ENCODE measurements around the gene ATP6V0E2. TPM values are rescaled to one million over a fixed set of nuclear protein-coding genes. Genes with fewer than 3 reads are reported as not detected.

ATP6V0E2 gene
- total RNA-seq, 1 experiment from 2014 or later, result 50.1 TPM

DNA sequence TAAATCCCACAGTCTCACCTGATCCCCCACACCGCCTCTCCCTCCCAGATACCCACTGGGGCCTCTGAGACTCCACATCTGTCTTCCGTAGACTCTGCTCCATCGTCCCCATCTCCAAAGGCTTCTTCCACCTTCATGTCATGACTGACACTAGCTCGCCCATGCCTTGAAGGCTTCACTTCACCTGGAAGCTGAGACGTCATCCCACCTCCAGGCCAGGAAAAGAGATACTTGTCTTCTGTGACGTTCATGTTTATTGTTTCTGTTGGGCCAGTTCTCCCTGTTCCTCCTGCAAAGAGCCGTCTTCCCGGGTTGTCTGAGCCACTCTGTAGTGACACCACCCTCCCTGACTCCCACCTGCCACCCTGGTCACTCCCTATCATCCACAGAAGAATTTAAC is 39.2 kb upstream of the ATP6V0E2 start:
- no TSS peak for BruUV-seq (replicated peaks)
- ChIA-PET CTCF (no interaction called here), POLR2A (ENCODE audit: low non-redundant PET) (no interaction called here)
- Histone ChIP-seq H3K9me3 (ENCODE audit: low read depth, low read length, poor library complexity, severe bottlenecking) (no peaks in the 10 kb centered on the region), H3K27me3 (replicated peaks; ENCODE audit: insufficient read depth, low read depth, low read length, poor library complexity) (no peaks in the 10 kb centered on the region), H3K27ac (ENCODE audit: low read depth, low read length, poor library complexity, severe bottlenecking) (no peak overlapping the region), H3K36me3 (ENCODE audit: insufficient read depth, low read length, poor library complexity, severe bottlenecking) (no peaks in the 10 kb centered on the region), H3K4me1 (ENCODE audit: insufficient read depth, low read length, poor library complexity, severe bottlenecking) (peaks cover 6% of the 10 kb centered on the region), H3K4me3 (ENCODE audit: low read depth, low read length, poor library complexity, severe bottlenecking) (no peak overlapping the region)
- TF ChIP-seq, protein P1, sequence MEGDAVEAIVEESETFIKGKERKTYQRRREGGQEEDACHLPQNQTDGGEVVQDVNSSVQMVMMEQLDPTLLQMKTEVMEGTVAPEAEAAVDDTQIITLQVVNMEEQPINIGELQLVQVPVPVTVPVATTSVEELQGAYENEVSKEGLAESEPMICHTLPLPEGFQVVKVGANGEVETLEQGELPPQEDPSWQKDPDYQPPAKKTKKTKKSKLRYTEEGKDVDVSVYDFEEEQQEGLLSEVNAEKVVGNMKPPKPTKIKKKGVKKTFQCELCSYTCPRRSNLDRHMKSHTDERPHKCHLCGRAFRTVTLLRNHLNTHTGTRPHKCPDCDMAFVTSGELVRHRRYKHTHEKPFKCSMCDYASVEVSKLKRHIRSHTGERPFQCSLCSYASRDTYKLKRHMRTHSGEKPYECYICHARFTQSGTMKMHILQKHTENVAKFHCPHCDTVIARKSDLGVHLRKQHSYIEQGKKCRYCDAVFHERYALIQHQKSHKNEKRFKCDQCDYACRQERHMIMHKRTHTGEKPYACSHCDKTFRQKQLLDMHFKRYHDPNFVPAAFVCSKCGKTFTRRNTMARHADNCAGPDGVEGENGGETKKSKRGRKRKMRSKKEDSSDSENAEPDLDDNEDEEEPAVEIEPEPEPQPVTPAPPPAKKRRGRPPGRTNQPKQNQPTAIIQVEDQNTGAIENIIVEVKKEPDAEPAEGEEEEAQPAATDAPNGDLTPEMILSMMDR (conservative IDR thresholded peaks at IDR 0.05; ENCODE audit: low read depth, low read length), result no peak
- TF ChIP-seq EZH2 (IDR thresholded peaks at IDR 0.05; ENCODE audit: borderline replicate concordance, low read depth, low read length, poor library complexity, severe bottlenecking), result no peak
- intact Hi-C loops (cut with micrococcal nuclease; ENCODE audit: unreplicated experiment), result no loop called here
- no peak for DNase-seq (ENCODE audit: low spot score)

DNA sequence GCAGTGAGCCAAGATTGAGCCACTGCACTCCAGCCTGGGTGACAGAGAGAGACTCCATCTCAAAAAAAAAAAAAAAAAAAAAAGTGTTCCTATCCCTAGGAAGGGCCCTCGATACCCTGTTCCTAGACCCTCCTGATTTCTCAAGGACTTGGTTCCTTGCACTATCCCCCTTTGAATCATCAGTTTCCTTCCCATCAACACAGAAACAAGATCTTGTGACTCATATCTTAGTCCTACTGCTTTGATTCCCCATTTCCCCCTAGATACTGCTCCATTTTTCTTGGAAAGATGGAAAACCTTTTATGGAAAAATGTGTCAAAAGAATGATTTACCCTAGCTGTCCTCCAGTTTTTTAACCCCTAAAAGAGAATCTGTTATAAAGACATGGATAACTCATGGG is 37.3 kb upstream of the ATP6V0E2 start:
- H3K4me1 ChIP-seq (ENCODE audit: insufficient read depth, low read length, poor library complexity, severe bottlenecking), result peaks cover 7% of the 10 kb centered on the region
- no peak overlapping the region for H3K27ac ChIP-seq (ENCODE audit: low read depth, low read length, poor library complexity, severe bottlenecking)
- no peaks in the 10 kb centered on the region for H3K9me3 ChIP-seq (ENCODE audit: low read depth, low read length, poor library complexity, severe bottlenecking)
- ChIA-PET CTCF (no interaction called here), POLR2A (ENCODE audit: low non-redundant PET) (no interaction called here)
- TF ChIP-seq EZH2 (IDR thresholded peaks at IDR 0.05; ENCODE audit: borderline replicate concordance, low read depth, low read length, poor library complexity, severe bottlenecking), result no peak
- TF ChIP-seq, protein P1 (conservative IDR thresholded peaks at IDR 0.05; ENCODE audit: low read depth, low read length), result no peak
- DNase-seq (ENCODE audit: low spot score), result no peak
- H3K4me3 ChIP-seq (ENCODE audit: low read depth, low read length, poor library complexity, severe bottlenecking), result no peak overlapping the region
- intact Hi-C loops (cut with micrococcal nuclease; ENCODE audit: unreplicated experiment), result no loop called here
- H3K27me3 ChIP-seq (replicated peaks; ENCODE audit: insufficient read depth, low read depth, low read length, poor library complexity), result no peaks in the 10 kb centered on the region
- BruUV-seq (replicated peaks), result no TSS peak
- H3K36me3 ChIP-seq (ENCODE audit: insufficient read depth, low read length, poor library complexity, severe bottlenecking), result no peaks in the 10 kb centered on the region

DNA sequence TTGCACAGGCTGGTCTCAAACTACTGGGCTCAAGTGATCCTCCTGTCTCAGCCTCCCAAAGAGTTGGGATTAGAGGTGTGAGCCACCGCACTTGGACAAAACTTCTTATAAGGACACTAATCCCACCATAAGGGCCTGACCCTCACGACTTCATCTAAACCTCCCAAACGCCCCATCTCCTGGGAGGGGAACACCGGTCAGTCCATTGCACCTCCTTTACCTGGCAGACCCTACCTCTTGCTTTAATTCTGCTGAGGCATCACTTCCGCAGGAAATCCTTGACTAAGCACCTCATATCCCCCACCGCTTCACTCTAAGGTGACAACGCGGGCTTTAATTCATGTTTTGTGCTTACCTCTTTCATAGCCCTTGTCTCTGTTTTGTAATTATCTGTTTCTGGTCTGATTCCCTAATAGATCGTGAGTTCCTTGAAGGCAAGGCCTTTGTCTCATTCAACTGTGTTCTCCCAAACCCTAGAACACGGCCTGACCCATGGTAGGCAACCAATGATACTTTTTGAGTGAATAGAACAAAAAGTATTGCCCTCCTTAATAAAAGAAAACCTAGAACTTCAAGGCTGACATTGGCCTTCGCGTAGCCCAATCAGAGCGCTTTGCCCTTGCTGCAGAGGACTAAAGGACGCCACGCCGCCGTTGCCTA is 36.1 kb upstream of the ATP6V0E2 start:
- BruUV-seq (replicated peaks), result no TSS peak
- Histone ChIP-seq H3K27ac (ENCODE audit: low read depth, low read length, poor library complexity, severe bottlenecking) (no peak overlapping the region), H3K9me3 (ENCODE audit: low read depth, low read length, poor library complexity, severe bottlenecking) (no peaks in the 10 kb centered on the region), H3K36me3 (ENCODE audit: insufficient read depth, low read length, poor library complexity, severe bottlenecking) (no peaks in the 10 kb centered on the region), H3K4me1 (ENCODE audit: insufficient read depth, low read length, poor library complexity, severe bottlenecking) (peaks cover 7% of the 10 kb centered on the region), H3K27me3 (replicated peaks; ENCODE audit: insufficient read depth, low read depth, low read length, poor library complexity) (no peaks in the 10 kb centered on the region), H3K4me3 (ENCODE audit: low read depth, low read length, poor library complexity, severe bottlenecking) (peak overlapping the region; percentile 79)
- DNase-seq (ENCODE audit: low spot score), result no peak
- intact Hi-C loops (cut with micrococcal nuclease; ENCODE audit: unreplicated experiment), result loop anchor here (2.0 kb wide), 1 partner anchor 17 kb away; no protein-coding TSS in a partner anchor
- ChIA-PET POLR2A (ENCODE audit: low non-redundant PET) (interaction anchor here (0.5 to 0.6 kb wide), 2 partner anchors 34 to 204 kb away, joined by 3 read pairs; no protein-coding TSS in a partner anchor), CTCF (interaction anchor here (0.5 kb wide), 1 partner anchor 691 kb away, joined by 5 read pairs; no protein-coding TSS in a partner anchor)
- no peak for TF ChIP-seq EZH2 (IDR thresholded peaks at IDR 0.05; ENCODE audit: borderline replicate concordance, low read depth, low read length, poor library complexity, severe bottlenecking)
- TF ChIP-seq, protein P1 (conservative IDR thresholded peaks at IDR 0.05; ENCODE audit: low read depth, low read length), result no peak

Data from A673 (cell line).